ENCODE results near the gene MPP7.

MPP7 gene

DNA sequence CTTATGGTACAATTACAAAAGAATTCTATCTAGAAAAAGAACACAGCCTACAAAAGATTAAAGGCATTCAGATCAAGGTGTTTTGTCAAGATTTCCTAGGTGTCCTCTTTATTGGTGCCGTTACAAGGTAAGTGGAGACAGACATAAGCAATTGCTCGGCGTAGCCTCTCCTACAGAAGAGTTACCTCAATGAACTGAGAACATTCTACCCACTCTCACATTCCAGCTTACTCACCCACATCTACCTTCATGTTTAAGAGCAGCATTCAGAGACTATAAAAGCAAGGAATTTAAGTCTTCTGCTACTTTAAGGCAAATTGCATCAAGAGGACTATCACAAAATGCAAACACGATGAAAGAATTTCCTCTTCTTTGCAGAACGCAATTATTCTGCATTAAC, 29.5 kb downstream of the MPP7 start:
- in situ Hi-C loops (cut with MboI; ENCODE audit: low sequenced_read_pairs): no loop called here

DNA sequence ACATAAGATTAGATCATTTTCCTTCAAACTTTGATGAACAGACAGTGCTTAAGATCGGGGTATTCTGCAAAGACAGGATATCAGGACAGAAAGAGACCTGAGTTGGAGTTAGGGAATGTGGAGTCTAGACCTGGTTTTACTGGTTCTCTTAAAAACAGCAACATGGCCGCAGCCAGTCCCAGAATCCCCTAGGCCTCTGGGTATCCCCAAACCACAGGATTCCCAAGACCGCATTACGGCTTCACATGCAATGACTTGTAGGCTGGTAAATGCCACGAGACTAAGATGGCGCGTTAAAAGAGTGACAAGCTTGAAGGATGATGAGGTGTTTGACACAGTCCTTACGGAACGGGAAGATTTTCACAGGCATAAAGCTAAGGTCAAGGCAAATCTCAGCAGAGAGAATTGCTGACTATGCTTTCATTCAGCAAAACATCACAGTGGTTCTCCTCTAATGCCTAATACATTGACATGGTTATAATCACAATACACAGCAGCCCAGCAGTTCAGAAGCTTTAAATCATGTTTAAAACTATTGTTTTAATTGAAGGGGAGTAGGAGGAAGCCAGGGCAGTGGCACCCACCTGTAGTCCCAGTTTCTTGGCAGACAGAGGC, 32.9 kb downstream of the MPP7 start:
- in situ Hi-C loops (cut with MboI; ENCODE audit: low sequenced_read_pairs): no loop called here

DNA sequence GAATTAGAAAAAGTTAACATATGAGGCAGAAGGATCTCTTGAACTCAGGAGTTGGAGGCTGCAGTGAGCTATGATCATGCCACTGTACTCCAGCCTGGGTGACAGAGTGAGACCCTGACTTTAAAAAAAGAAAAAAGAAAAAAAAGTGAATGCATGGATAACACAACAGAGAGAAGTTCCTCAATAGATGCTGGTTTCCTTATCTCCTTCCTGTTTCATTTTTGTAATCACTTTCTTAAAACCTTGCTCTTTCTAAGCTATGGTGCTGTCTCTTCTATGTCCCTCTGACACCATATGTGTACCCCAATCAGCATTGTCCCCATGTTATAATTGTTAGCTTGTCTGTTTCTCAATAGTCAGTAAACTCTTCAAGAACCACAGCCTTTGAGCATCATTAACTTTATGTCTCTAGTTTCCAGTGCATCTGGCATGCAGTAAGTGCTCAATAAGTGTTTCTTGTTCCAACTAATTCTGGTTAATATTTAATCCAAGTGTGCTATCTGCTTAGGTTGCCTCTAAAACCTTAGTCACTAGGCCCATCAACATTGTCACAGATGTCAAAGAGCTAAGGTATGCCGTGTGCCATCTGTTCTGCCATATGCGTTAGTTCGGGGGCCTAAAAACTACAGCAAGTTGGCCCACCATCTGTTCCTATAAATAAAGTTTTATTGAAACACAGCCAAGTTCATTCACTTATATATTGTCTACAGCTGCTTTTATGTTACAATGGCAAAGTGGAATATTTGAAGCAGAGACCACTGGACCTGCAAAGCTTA, 36.2 kb downstream of the MPP7 start:
- in situ Hi-C loops (cut with MboI; ENCODE audit: low sequenced_read_pairs): no loop called here

DNA sequence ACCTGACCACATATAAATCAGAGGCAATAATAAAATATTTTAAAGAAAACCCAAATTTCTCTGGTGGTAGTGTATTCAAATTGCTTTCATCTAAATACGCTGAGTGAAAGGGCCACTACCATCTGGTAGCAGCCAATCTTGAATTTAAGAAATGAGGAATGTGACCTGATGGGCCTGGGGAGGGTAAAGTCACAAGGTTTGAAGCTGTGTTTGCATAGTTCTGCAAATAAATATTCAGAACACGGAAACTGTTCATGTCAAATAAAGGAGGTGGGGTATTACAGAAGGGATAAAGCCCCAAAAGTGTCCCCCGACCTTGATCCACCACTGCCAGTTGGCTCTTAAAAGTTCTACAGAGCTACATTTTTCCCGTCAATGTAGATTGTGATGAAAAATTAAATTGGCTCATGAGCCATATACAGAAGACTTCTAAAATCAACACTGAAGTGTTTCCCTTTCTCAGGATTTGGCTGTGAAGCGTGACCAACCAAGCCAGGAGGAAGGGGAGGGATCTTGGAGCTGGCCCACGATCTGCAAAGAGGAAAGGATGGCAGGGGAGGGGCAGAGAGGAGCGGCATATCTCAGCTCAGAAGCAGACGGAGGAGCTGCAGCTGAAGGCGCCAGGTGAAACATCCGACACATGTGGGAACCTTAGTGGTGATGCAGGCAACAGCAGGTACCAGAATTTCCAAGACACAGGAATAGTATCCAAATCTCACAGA, 39.6 kb downstream of the MPP7 start:
- in situ Hi-C loops (cut with MboI; ENCODE audit: low sequenced_read_pairs): no loop called here

DNA sequence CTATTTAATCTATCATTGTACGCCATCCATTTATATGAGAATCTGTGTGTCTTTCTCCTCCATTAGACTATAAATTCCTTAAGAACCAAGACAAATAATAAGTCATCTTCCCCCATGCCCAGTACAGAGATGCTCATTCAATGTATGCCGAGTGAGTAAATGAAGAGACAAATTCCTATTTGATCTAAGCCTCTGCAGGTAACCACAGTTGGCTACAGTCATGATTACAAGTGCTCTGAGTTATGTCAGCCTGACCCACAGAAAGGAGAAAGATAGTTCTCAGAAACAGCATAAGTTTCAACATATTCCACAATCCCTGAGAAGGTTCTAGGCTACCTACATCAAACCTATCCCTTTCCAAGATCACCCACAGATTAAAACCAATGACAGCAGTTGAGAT, 46.1 kb downstream of the MPP7 start:
- in situ Hi-C loops (cut with MboI; ENCODE audit: low sequenced_read_pairs): no loop called here

DNA sequence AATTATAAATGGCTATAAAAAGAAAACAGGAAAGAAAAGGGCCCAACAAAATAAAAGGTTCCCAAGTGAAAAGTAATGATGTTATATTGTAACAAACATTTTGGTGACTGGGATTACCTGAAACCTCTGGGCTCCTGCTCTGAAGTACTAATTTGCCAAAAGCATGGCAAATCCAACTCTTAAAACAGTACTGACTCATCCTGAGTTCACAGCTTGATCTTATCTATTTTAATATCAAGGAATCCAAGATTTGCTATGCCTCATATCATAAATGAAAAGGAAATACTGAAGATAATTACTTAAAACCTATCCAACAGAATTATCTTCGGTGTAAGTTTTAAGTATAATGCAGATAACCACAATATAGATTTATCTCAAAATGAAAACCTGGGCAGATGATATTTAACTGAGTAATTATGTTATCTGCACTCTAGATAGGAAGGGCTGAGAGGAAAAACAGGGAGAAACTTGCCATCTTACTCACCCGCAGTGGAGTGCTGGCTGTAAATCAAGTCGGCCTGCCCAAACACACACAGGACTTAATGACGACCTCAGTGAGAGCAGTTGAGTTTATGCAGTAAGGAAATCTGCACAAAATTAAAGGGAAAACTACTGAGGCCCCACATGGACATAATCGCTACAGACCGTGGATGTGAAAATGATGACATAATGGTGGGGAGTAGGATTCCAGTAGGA, 48.4 kb downstream of the MPP7 start:
- in situ Hi-C loops (cut with MboI; ENCODE audit: low sequenced_read_pairs): no loop called here

DNA sequence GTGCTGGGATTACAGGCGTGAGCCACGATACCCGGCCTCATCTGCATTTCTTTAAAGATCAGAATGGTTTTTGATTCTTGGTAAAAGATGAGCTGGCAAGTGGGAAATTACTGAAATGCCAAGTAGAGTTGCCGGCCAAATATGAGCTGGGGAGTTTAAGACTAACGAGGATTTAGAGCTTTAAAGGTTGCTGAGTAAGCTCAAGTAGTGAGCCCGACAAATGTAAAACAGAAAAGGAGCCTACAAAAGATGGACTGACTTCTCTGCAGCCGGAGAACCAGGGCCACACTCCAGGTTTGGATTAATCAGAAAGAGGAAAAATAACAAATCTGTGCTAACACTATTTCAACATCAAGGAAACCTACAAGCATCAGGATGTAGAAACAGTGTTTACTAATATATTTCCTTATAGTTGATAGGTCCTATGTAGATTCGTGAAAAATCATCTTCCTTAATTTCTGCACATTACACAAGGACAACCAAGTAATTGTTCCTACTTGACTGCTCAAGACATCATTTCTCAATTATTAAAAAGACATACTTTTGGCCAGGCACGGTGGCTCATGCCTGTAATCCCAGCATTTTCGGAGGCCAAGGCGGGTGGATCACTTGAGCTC, 49.6 kb downstream of the MPP7 start:
- in situ Hi-C loops (cut with MboI; ENCODE audit: low sequenced_read_pairs): no loop called here

Data from hTERT RPE-1 (cell line).